Stimulated activated naive B cell treated with anti-CD40 and anti-IgM and Interleukin-4, amounts not matched to agents 10 μg/mL and 1 μg/mL and 100 μg/mL, for 72 hours (primary cell): Measurements from ENCODE around the gene CSMD2.

Source experiments
- ATAC-seq, 2 donors: fragments of 150-1000 bp; cut with Tn5 transposase; replicated peaks; 2 replicates each; pipeline ENCODE4 v1.10.0; 2021; ENCODE audit warnings: moderate library complexity in 1 of 2
- DNase-seq: peaks from one replicate; pipeline ENCODE4 v3.0.0; 2021
- H3K27ac Mint-ChIP-seq: one replicate; pipeline ENCODE4 v1.8.0; 2022; ENCODE audit warnings: mild to moderate bottlenecking, mixed read lengths
- H3K27me3 Mint-ChIP-seq, 2 donors: one replicate each; pipeline ENCODE4 v1.8.0; 2022; ENCODE audit warnings: mixed read lengths in 2 of 2
- H3K36me3 Mint-ChIP-seq, 2 donors: one replicate each; pipeline ENCODE4 v1.8.0; 2022; ENCODE audit warnings: mixed read lengths in 2 of 2, mild to moderate bottlenecking in 1 of 2
- H3K4me1 Mint-ChIP-seq, 2 donors: one replicate each; pipeline ENCODE4 v1.8.0; 2022; ENCODE audit warnings: mixed read lengths in 2 of 2, mild to moderate bottlenecking in 1 of 2
- H3K4me3 Mint-ChIP-seq, 2 donors: one replicate each; pipeline ENCODE4 v1.8.0; 2022; ENCODE audit warnings: mild to moderate bottlenecking in 2 of 2, mixed read lengths in 2 of 2, moderate library complexity in 1 of 2
- H3K9me3 Mint-ChIP-seq, 2 donors: one replicate each; pipeline ENCODE4 v1.8.0; 2022; ENCODE audit warnings: mixed read lengths in 2 of 2, mild to moderate bottlenecking in 1 of 2

The CSMD2 gene

GRCh38 chr1:33741749-33742148 is 423.3 kb downstream of the CSMD2 start:
- DNase-seq (no peak), ATAC-seq (no peak)
- Mint-ChIP-seq H3K36me3 (no peaks in the 10 kb centered on the region), H3K4me1 (no peaks in the 10 kb centered on the region), H3K27ac (no peak overlapping the region), H3K4me3 (no peak overlapping the region), H3K9me3 (no peaks in the 10 kb centered on the region), H3K27me3 (peaks cover 12 to 21% of the 10 kb centered on the region in 2 donors)

- DNase-seq (no peak), ATAC-seq (no peak)
- H3K4me1 Mint-ChIP-seq, result no peaks in the 10 kb centered on the region
- no peak overlapping the region for H3K4me3 Mint-ChIP-seq
- H3K27ac Mint-ChIP-seq, result no peak overlapping the region
- H3K9me3 Mint-ChIP-seq, result no peaks in the 10 kb centered on the region
- H3K36me3 Mint-ChIP-seq, result no peaks in the 10 kb centered on the region
- peaks cover 4 to 11% of the 10 kb centered on the region in 2 donors for H3K27me3 Mint-ChIP-seq
These were observed 424.8 kb downstream of the CSMD2 start for GRCh38 chr1:33740040-33740744.

DNA sequence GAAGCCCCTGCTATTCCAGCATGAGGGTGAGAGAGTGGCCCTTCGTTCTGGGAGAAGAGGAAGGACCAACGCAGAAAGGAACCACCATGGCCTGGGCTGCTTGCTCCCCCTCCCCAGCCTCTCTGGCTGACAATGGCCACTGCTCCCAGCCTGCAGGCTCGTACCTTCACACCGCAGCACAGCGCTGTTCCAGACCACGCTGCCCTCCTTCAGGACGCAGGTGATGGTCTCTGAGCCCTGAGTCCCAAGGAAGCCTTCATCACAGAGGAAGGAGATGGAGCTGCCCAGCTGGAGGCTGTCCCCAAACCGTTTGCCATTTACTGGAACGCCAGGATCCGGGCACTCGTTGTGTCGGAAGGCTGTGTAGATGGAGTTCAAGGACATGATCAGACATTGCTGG is 426.1 kb downstream of the CSMD2 start:
- ATAC-seq (no peak), DNase-seq (no peak)
- Mint-ChIP-seq H3K27ac (no peak overlapping the region), H3K27me3 (peaks cover 7 to 17% of the 10 kb centered on the region in 2 donors), H3K36me3 (no peaks in the 10 kb centered on the region), H3K9me3 (no peaks in the 10 kb centered on the region), H3K4me1 (no peaks in the 10 kb centered on the region), H3K4me3 (no peak overlapping the region)

DNA sequence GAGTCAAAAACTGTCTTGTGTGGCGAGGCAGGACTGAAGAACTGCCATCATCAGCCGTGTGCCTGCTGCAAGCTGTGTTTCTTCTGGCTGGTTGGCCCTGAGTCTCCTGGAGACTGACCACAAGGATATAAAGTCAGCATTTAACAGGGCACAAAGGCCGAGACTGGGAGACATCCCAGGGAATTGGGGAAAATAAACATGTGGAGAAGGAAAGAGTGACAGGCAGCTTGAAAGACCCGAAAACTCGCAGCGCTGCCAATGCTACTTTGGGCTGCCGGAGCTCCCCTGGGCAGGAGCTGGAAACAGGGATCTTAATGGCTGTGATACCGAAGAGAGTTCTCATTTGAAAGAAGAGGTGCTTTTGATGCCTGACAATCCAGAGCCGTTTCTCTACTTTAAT is 426.5 kb downstream of the CSMD2 start:
- peaks cover 7 to 16% of the 10 kb centered on the region in 2 donors for H3K27me3 Mint-ChIP-seq
- H3K36me3 Mint-ChIP-seq, result no peaks in the 10 kb centered on the region
- no peaks in the 10 kb centered on the region for H3K4me1 Mint-ChIP-seq
- DNase-seq, result no peak
- H3K9me3 Mint-ChIP-seq, result no peaks in the 10 kb centered on the region
- H3K27ac Mint-ChIP-seq, result no peak overlapping the region
- ATAC-seq, result no peak
- H3K4me3 Mint-ChIP-seq, result no peak overlapping the region

GRCh38 chr1:33736496-33736895 is 428.5 kb downstream of the CSMD2 start:
- H3K36me3 Mint-ChIP-seq, result no peaks in the 10 kb centered on the region
- H3K4me1 Mint-ChIP-seq, result no peaks in the 10 kb centered on the region
- DNase-seq (no peak), ATAC-seq (no peak)
- H3K4me3 Mint-ChIP-seq, result no peak overlapping the region
- H3K27ac Mint-ChIP-seq, result no peak overlapping the region
- H3K9me3 Mint-ChIP-seq, result no peaks in the 10 kb centered on the region
- H3K27me3 Mint-ChIP-seq, result peaks cover 12 to 13% of the 10 kb centered on the region in 2 donors

- Mint-ChIP-seq H3K9me3 (no peaks in the 10 kb centered on the region), H3K4me1 (no peaks in the 10 kb centered on the region), H3K27ac (no peak overlapping the region), H3K36me3 (no peaks in the 10 kb centered on the region), H3K4me3 (no peak overlapping the region), H3K27me3 (peaks cover 12 to 13% of the 10 kb centered on the region in 2 donors)
- DNase-seq (no peak), ATAC-seq (no peak)
These were observed 429.4 kb downstream of the CSMD2 start for GRCh38 chr1:33735624-33736023.

- ATAC-seq, result no peak
- H3K36me3 Mint-ChIP-seq, result no peaks in the 10 kb centered on the region
These were observed 437.7 kb downstream of the CSMD2 start for GRCh38 chr1:33727310-33727709.

DNA sequence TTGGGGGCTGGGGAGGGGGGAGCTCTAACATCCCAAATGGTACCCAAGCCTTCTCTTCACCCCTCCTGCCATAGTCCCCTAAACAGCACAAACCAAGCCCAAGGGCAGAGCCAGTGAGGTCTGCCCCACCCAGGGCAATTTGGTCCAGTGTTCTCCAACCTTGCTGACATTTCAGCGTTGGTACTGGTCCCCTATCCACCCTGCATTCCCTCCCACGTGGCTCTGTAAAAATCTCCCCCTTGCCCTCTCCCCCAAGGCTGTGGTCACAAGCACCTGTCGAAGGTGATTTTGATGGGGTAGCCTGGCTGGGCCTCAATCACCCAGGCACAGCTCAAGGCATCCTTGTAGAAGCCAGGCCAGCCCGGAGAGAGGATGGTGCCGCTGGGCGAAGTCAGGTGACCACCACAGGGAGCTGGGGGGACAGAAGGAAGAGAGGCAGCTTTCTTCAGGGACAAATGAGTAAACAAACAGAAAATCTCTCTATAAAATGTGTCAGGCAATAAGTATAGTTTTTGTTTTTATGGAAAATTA is 438.7 kb downstream of the CSMD2 start:
- DNase-seq, result no peak
- H3K4me1 Mint-ChIP-seq, result no peaks in the 10 kb centered on the region
- H3K27ac Mint-ChIP-seq, result no peak overlapping the region
- no peak for ATAC-seq
- H3K27me3 Mint-ChIP-seq, result peaks cover 0 to 14% of the 10 kb centered on the region in 2 donors
- H3K36me3 Mint-ChIP-seq, result no peaks in the 10 kb centered on the region
- no peak overlapping the region for H3K4me3 Mint-ChIP-seq
- no peaks in the 10 kb centered on the region for H3K9me3 Mint-ChIP-seq

More at GRCh38 chr1:33727310-33727709, 437.7 kb downstream of the CSMD2 start:
- H3K4me1 Mint-ChIP-seq, result no peaks in the 10 kb centered on the region
- H3K27me3 Mint-ChIP-seq, result peaks cover 7 to 14% of the 10 kb centered on the region in 2 donors
- no peak for DNase-seq
- no peak overlapping the region for H3K4me3 Mint-ChIP-seq
- no peak overlapping the region for H3K27ac Mint-ChIP-seq
- no peaks in the 10 kb centered on the region for H3K9me3 Mint-ChIP-seq

- H3K4me3 Mint-ChIP-seq, result no peak overlapping the region
- H3K4me1 Mint-ChIP-seq, result no peaks in the 10 kb centered on the region
- DNase-seq (no peak), ATAC-seq (no peak)
- no peaks in the 10 kb centered on the region for H3K9me3 Mint-ChIP-seq
- peaks cover 0 to 14% of the 10 kb centered on the region in 2 donors for H3K27me3 Mint-ChIP-seq
- no peaks in the 10 kb centered on the region for H3K36me3 Mint-ChIP-seq
- H3K27ac Mint-ChIP-seq, result no peak overlapping the region
These were observed 439.4 kb downstream of the CSMD2 start for GRCh38 chr1:33725556-33726160.

- Mint-ChIP-seq H3K9me3 (no peaks in the 10 kb centered on the region), H3K36me3 (no peaks in the 10 kb centered on the region), H3K4me3 (no peak overlapping the region), H3K27me3 (peaks cover 0 to 12% of the 10 kb centered on the region in 2 donors), H3K27ac (no peak overlapping the region), H3K4me1 (no peaks in the 10 kb centered on the region)
- no peak for ATAC-seq
- DNase-seq, result no peak
These were observed 440.0 kb downstream of the CSMD2 start for GRCh38 chr1:33725037-33725436.

DNA sequence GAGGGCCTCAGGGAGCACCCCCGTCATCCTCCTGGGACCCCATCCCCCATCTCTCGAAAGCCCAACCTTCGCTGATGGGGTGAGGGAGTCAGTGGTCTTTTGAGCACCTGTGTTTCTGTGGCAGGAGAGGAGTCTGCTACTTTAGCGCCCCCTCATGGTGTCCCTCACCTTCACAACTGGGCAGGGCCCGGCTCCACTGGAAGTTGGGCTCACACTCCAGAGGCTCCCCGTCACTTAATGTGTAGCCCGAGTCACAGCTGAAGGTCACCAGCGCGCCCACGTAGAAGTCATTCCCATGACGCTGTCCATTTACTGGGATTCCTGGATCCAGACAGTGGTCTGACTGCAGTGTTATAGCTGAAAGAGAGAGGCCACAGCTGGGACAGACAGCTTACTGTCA is 440.7 kb downstream of the CSMD2 start:
- no peaks in the 10 kb centered on the region for H3K9me3 Mint-ChIP-seq
- no peak overlapping the region for H3K27ac Mint-ChIP-seq
- ATAC-seq (no peak), DNase-seq (no peak)
- H3K36me3 Mint-ChIP-seq, result no peaks in the 10 kb centered on the region
- no peaks in the 10 kb centered on the region for H3K4me1 Mint-ChIP-seq
- peaks cover 0 to 9% of the 10 kb centered on the region in 2 donors for H3K27me3 Mint-ChIP-seq
- H3K4me3 Mint-ChIP-seq, result no peak overlapping the region

- Mint-ChIP-seq H3K27me3 (peaks cover 0 to 6% of the 10 kb centered on the region in 2 donors), H3K27ac (no peak overlapping the region), H3K4me3 (no peak overlapping the region), H3K9me3 (no peaks in the 10 kb centered on the region), H3K36me3 (no peaks in the 10 kb centered on the region), H3K4me1 (no peaks in the 10 kb centered on the region)
- ATAC-seq (no peak), DNase-seq (no peak)
These were observed 441.8 kb downstream of the CSMD2 start for GRCh38 chr1:33723251-33723650.

DNA sequence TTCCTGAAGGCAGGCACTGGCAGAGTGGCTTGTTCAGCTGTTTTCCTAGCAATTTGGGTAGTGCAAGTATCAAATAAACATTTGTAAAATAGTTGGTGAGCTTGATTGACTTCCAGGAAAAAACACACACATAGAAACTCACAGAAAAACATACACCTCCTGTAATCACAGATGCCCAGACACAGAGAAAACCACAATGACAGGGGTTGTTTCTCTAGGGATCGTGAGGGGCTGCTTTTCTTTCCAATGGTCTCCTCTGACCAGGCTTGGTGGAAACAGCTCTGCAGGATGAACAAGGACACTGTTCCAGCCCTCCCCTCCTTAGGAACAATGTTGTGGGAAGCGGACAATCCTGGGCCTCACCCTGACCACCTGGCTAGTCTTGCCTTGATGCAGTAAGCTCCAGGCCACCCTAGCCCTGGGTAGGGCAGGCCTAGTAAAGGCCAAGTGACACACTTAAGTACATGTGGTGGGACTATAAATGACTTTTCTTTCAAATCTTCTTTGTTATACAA is 443.7 kb downstream of the CSMD2 start:
- no peak for DNase-seq
- Mint-ChIP-seq H3K27ac (no peak overlapping the region), H3K27me3 (peaks cover 6 to 11% of the 10 kb centered on the region in 2 donors), H3K4me3 (no peak overlapping the region), H3K9me3 (no peaks in the 10 kb centered on the region), H3K36me3 (no peaks in the 10 kb centered on the region), H3K4me1 (no peaks in the 10 kb centered on the region)
- no peak for ATAC-seq

GRCh38 chr1:33719771-33720670 is 445.0 kb downstream of the CSMD2 start:
- H3K9me3 Mint-ChIP-seq, result no peaks in the 10 kb centered on the region
- no peaks in the 10 kb centered on the region for H3K36me3 Mint-ChIP-seq
- peaks cover 6 to 16% of the 10 kb centered on the region in 2 donors for H3K27me3 Mint-ChIP-seq
- H3K4me1 Mint-ChIP-seq, result no peaks in the 10 kb centered on the region
- ATAC-seq (no peak), DNase-seq (no peak)
- no peak overlapping the region for H3K27ac Mint-ChIP-seq
- H3K4me3 Mint-ChIP-seq, result no peak overlapping the region
